HG02642 (cell line): ENCODE measurements around the gene HNRNPAB.

ENCODE experiments used
- ATAC-seq: cut with Tn5 transposase; IDR thresholded peaks from one replicate; pipeline ENCODE4 v1.9.1; 2021; ENCODE audit warnings: mild to moderate bottlenecking; ENCODE audit not compliant: unreplicated experiment, poor library complexity

Gene HNRNPAB

GRCh38 chr5:178211095-178212048, 7.0 kb downstream of the HNRNPAB start:
- no peak for ATAC-seq

- ATAC-seq, result no peak
These were observed 8.1 kb downstream of the HNRNPAB start for GRCh38 chr5:178212241-178213002.

DNA sequence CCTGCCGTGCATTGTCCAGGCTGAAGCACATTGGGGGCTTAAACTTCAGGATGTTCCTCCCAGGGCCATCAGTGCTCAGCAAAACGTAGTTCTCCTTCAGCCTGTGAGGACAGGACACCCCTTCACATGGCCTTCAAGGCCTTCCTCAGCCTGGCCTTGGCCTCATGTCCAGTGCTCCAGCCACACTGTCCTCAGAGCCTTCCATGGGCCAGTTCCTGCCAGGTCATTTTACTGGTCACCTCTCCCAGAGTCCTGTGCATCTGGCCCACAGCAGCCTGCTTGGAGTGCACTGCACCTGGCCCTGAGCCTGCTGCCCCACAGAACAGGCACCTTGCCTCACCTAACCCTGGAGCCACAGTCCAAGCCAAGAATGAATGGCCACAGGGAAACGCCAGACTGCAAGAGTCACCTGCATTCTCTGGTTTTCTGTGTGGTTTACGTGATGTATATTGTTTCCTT, 8.7 kb downstream of the HNRNPAB start:
- ATAC-seq, result no peak

- no peak for ATAC-seq
These were observed 9.4 kb downstream of the HNRNPAB start for GRCh38 chr5:178213748-178214151.

DNA sequence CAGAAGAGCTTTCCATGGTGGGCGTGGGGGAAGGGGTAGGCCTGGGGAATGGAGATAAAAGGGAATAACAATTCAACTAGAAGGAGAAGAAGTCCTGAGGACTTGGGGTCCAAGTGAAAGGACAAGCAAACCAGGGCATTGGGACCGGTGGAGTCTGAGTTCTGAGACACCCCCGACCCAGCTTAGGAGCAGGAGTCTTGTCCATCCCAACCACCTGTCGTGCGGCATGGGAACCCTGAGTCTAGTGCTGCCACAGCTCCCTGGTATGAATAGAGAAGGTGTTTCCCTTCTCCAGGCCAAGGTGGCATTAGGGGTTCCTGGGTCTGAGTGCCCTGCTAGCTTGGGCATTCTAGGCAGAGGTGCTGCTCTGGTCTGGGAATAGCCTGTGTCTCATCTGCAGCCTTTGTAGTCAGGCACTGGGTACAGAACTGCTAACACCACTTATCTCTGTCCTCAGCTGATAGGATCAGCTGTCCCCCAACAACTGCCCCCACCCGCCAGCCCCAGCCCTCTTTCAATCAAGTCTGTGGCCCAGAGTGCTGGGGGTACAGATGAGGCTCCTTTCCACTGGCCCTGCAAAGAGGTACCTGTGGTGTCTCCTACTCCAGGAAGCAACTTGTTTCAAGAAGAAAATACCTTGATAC, 9.9 kb downstream of the HNRNPAB start:
- no peak for ATAC-seq

- no peak for ATAC-seq
These were observed 11.1 kb downstream of the HNRNPAB start for GRCh38 chr5:178215280-178216002.

GRCh38 chr5:178216088-178216534, 11.8 kb downstream of the HNRNPAB start:
- no peak for ATAC-seq

DNA sequence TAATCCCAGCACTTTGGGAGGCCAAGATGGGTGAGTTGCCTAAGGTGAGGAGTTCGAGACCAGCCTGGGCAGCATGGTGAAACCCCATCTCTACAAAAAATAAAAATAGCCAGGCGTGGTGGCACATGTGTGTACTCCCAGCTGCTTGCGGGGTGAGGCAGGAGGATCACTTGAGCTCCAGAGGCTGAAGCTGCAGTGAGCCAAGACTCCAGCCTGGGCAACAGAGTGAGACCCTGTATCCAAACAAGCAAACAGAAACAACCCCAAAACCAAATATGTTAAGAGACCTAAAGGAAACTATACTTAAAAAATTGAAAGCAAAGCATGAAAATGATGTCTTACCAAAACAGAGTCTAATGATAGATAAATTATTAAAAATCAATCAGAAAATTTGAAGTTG, 12.4 kb downstream of the HNRNPAB start:
- no peak for ATAC-seq

DNA sequence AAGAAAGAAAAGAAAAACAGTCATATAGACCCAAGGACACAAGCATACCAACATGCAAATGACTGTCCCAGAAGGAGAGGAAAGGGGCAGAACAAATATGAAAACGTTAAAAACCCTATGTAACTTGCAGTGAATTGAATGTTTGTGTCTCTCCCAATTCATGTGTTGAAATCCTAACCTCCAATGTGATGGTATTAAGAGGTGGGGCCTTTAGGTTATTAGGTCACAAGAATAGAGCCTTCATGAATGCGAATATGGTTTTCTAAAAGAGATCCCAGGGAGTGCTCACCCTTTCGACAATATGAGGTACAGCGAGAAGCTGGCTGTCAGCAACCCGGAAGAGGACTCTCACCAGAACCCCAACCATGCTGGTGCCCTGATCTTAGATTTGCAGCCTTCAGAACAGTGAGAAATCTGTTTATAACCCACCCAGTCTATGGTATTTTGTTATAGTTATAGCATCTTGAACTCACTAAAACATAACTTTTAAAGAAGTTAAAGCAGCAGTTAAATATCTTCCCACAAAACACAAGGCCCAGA, 14.0 kb downstream of the HNRNPAB start:
- ATAC-seq, result no peak

GRCh38 chr5:178218827-178219226, 14.5 kb downstream of the HNRNPAB start:
- no peak for ATAC-seq

DNA sequence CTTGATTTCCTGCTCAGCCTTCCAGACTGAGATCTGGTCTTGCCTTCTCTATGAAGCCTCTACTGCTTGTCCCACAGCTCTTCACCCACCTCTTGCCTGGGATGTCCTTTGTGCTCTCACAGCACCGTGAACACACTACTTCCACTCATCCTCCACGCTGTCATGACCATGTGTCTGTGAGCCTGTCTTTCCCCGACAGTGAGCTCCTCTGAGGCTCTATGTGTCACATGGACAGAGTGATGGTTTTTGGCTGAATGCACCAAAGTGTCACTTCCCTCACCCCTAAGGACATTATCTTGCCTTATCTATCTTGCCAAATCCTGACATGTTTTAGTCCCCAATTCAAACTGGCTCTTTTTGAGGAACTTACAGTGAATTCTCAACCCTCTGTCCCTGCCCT, 16.9 kb downstream of the HNRNPAB start:
- no peak for ATAC-seq

DNA sequence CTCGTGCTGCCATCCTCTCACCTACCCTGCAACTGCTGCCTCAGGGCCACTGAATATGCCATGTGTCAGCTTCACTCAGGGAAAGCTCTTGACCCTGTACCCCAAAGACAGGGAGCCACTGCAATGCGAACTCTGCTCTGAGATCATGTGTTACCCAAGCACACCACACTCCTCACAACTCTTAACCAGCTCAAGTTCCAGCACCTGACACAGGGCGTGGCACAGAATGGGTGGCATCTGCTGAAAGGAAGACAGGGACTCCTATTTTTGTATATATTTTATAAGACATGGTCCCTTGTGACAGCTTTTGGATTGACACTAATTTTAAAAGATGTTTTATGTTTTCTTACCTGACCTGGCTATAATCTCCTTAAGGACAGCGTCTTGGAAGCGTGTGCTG, 17.5 kb downstream of the HNRNPAB start:
- ATAC-seq, result no peak

GRCh38 chr5:178222292-178222691, 18.0 kb downstream of the HNRNPAB start:
- no peak for ATAC-seq

DNA sequence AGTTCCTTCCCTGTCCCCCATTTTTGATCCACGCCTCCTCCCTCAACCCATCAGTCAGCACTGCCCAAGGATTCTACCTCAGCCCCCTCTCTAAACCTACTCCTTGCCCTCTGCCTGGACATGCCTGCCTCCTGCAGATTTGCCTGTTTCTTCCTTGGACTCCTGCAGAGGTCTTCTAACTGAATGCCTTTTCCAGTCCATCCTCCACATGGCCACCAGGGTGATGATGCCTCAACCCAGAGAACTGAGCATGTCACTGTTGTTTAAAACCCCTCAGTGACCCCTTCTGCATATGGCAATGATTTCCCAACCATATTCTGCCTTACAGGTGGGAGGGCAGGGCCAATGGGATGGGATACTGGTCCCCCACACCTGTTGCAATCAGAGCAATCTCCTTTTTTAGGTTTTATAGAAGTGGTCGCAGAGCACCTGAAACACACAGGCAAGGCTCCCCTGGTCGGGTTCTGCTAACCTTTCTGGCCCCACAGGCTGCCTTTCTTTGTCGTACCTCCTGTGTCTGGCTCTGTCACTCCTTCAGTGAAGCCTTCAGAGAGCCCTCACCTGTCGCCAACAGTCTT, 19.0 kb downstream of the HNRNPAB start:
- no peak for ATAC-seq

GRCh38 chr5:178223828-178224335, 19.5 kb downstream of the HNRNPAB start:
- no peak for ATAC-seq

- ATAC-seq, result no peak
These were observed 20.1 kb downstream of the HNRNPAB start for GRCh38 chr5:178224403-178224802.

DNA sequence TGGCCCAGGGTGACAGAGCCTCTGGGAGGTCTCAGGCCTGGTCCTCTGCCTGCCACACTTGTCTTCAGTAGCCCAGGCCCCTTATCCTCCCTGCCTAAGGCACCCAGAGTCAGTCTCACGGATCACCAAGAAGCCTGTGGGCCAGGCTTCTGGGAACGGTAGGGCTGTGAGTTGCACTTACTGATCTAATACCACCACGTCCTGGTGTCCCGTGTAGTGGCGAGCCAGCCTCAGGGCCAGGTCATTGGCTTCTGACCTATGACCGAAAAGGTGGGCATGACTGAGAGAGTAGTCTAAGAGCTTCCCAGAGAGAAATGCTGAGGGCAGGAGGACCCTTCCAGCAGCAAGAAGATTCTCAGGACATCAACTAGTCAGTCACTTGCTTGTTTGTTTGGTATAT, 20.8 kb downstream of the HNRNPAB start:
- ATAC-seq, result no peak

- ATAC-seq, result no peak
These were observed 22.9 kb downstream of the HNRNPAB start for GRCh38 chr5:178227138-178227659.

DNA sequence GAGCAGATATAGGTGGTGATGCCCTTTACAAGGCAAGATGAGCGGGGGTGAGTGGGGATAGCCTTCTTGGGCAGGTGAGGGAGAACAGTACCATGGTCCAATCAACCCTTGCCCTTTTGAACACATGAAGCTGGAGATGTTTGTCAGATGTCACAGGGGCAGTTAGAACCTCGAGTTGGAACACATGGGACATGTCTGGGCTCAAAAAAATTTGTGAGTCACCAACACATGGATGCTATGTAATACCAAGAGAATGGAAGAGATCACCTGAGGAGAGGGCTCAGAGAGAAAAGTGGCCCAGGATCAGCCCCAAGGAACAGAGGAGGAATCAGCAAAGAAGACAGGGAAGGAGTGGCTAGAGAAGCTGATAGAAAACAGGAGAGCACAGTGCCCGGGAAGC, 23.6 kb downstream of the HNRNPAB start:
- no peak for ATAC-seq
